ENCODE data around the gene MAMDC2.
"Not testable (repeated sequence)": the region's sequence is repeated elsewhere in the genome, so short reads cannot be mapped to it uniquely, and the experiment has no call there.

The MAMDC2 gene

GRCh38 chr9:70038171-70038621 is 5.5 kb upstream of the MAMDC2 start:
- DNase-seq (ENCODE audit: low read depth), result not testable (repeated sequence)

GRCh38 chr9:70040376-70040903 is 3.2 kb upstream of the MAMDC2 start:
- DNase-seq (ENCODE audit: low read depth), result no peak

DNA sequence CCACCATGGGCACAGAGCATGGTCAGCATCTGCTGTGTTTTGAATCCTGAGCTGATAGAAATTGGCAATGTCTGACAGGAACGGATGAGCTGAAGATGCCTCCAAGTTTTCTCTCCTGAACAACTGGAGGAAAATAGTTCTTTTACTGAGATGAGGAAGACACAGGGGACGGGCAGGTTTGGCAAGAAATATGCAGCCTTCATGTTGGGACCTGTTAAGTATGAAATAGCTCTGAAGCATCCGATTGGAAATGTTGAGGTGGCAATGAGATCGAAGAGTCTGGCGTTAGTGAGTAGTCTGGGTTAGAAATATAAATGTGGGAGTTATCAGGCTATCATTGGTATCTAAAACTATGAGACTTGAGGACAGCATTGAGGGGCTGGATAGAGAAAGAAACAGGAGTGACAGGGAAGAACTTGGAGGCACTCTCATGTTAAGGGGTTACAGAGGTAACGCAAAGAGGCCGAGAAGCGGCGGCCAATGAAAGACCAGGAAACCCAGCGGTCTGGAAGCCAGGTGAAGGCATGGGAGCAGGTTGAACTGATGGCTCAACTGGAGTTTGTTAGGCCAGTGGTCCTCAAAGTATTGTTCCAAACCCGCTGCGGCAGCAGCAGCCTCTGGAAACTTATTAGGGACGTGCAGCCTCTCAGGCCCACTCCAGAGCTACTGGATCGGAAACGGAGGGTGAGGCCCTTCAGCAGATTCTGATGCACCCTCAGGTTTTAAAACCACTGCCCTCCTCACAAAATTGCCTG is 1.0 kb upstream of the MAMDC2 start:
- DNase-seq (ENCODE audit: low read depth), result no peak

- DNase-seq (ENCODE audit: low read depth), result no peak
Measured at GRCh38 chr9:70043285-70043684, 363 bp upstream of the MAMDC2 start.

DNA sequence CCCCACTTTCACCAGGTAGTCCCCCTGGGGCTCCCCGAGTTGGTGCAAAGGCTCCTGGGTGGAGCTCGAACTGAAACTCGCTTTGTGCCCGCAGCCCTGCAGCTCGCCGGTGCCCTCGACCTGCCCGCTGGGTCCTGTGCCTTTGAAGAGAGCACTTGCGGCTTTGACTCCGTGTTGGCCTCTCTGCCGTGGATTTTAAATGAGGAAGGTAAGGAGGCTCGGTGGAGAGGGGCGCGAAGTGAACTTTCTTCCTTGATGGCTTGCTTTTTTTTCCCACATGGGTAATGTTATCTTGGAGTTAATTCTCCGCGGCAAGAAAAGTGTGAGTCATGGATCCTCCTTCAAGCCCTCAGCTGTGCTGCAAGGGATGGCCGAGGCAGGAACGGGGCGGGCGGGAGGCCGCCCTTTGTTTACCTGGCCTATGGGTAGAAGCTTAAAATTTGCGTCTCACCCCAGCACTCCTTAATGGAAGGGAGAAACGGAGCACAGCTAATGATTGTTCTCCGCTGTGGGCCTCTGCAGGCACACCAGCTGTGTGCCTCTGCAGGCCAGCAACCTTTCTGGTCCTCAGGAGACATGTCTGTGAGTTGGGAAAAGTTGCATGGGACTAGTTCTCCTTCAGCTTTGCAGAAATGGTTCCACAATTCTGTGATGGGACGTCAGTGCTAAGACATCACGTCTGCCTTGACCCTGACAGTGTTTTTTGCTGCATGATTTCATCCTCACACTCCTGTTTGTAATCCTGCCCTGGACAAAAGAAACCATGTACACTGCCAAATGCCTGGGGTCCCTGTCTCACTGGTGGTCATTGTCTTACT is 1.1 kb downstream of the MAMDC2 start:
- no peak for DNase-seq (ENCODE audit: low read depth)

DNA sequence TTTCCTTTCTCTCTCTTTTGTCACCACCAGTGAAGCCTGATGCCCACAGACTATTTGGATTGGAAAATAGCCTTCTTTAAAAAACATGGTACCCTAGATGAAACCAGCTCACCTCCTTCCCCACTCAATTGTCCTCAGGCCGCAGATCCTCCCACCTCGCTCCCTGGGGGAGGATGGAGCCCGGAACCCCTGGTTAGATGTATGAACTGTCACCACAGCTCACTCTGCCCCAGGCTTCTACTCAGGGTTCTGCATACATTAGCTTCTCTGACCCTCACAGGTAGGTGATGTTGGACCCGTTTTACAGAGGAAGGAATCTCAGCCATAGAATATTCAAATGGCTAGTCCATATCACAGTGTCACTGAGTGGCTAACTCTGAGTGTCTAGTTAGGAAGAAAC is 1.8 kb downstream of the MAMDC2 start:
- no peak for DNase-seq (ENCODE audit: low read depth)

DNA sequence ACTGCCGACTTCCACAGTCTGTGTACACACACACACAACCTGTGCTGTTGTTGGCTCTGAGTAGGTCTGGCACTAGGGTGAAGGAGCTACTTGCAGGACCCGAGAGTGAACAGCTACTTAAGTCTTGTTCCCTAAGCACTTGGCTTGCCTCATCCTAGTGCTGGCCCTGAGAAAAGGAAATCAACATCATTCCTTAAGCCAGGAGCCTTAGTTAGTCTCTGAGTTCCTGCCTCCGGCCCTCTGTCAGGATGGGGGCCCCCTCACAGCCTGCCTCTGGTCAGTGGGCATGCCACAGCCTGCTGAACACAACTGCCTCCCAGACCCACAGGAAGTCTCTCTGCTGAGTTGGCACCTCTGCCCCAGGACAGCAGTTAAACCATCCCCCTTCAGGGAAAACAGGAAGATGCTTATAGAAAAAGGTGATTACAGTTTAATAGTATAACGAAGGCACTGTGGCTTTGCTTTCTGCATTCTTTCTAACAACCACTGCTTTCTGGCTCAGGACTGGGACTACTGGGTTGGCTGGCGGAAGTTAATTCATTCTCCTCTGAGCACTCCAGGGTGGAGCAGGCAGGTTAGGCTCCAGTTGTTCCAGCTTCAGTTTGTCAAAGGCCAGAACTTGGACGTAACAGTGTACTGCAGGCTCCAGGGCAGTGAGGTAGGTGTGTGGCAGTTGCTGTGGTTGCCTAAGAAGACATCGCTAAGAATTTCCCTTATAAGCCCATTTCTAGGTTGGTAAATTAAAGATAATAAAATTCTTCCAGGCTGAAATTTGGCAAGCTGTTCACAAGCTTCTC is 2.8 kb downstream of the MAMDC2 start:
- DNase-seq (ENCODE audit: low read depth), result no peak

- DNase-seq (ENCODE audit: low read depth), result no peak
Measured at GRCh38 chr9:70049236-70049635, 5.6 kb downstream of the MAMDC2 start.

GRCh38 chr9:70049672-70050271 is 6.1 kb downstream of the MAMDC2 start:
- DNase-seq (ENCODE audit: low read depth), result no peak

DNA sequence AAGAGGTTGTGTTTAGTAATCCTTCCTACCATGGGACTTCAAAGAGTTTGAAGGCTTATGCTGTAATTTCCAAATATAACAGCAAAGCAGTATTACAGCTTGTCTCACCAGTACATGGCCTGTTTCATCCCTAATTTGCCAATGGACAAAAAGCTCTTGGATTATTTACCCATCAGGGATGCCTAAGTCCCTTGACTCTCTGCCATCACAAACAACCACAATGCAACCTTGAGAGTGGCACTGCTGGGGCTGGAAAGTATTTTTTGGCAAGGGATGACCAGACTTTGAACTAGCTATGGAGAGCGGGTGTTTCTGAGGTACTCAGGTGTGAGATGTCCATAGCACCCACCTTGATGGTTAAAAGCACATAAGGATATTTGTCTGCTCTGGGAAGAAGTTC is 9.1 kb downstream of the MAMDC2 start:
- no peak for DNase-seq (ENCODE audit: low read depth)

GRCh38 chr9:70053864-70054263 is 10.2 kb downstream of the MAMDC2 start:
- DNase-seq (ENCODE audit: low read depth), result no peak

DNA sequence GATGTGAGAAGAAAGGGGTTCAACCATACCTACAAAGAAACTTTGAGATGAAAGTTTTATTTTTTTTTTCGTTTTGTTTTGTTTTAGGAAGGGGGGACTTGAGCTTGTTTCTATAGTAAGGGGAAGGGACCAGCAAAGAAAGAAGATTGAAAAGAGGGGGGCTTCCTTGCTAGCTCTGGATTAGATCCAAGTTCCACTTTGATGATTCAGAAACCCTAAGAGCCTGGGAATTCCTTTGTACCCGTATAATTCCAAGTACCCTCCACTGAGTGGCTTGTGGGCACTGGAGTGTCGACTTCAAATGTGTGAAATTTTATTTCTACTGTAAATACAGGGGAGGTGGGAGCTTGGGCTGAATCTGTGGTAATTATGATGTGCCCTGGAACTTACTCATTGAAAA is 10.9 kb downstream of the MAMDC2 start:
- DNase-seq (ENCODE audit: low read depth), result no peak

- DNase-seq (ENCODE audit: low read depth), result no peak
Measured at GRCh38 chr9:70055406-70056210, 12.0 kb downstream of the MAMDC2 start.

- DNase-seq (ENCODE audit: low read depth), result no peak
Measured at GRCh38 chr9:70056211-70056944, 12.7 kb downstream of the MAMDC2 start.

- DNase-seq (ENCODE audit: low read depth), result no peak
Measured at GRCh38 chr9:70058569-70059116, 15.0 kb downstream of the MAMDC2 start.

DNA sequence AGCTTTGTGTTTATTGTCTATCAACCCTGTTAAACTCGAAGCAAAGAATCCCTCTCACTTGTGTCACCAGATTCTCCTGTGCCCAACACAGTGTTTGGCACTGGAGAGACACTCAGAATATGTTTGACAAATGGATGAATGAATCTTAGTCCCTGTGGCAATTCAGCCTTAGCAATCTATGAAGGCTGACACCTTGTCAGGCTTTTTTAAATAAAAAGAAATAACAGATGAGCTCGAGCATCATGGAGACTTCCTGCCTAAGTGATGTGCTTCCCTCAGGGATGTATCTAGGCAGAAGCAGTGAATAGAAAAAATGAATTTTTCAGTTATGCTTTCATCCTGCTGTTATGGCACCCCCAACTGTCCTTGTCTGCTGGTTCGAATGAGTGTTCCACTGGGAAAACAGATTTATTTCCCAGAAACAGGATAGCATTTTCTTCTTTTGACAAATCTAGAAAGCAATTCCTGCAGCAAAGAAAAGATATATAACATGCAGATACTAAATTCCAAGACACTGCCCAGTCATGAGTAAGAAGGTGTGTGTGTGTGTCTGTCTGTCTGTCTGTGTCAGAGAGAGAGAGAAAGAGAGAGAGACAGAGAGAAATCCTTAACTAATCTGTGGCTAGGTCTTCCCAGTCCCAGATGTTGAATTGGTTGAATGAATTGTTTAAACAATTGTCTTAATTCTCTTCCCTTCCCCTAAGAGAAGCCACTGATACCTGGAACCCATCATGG is 16.7 kb downstream of the MAMDC2 start:
- DNase-seq (ENCODE audit: low read depth), result no peak

GRCh38 chr9:70060883-70061507 is 17.3 kb downstream of the MAMDC2 start:
- DNase-seq (ENCODE audit: low read depth), result no peak

GRCh38 chr9:70061776-70062175 is 18.1 kb downstream of the MAMDC2 start:
- DNase-seq (ENCODE audit: low read depth), result no peak

GRCh38 chr9:70064496-70064895 is 20.8 kb downstream of the MAMDC2 start:
- no peak for DNase-seq (ENCODE audit: low read depth)
